Activated CD4-positive, alpha-beta T cell treated with anti-CD3 and anti-CD28 coated beads, Interleukin-2, amount 10 ng/mL, durations not matched to agents 7 days and 5 days (primary cell): ENCODE results near the gene HTT-AS. TPM values are rescaled to one million over a fixed set of nuclear protein-coding genes. Genes with fewer than 3 reads are reported as not detected.
"Not testable (repeated sequence)": the region's sequence is repeated elsewhere in the genome, so short reads cannot be mapped to it uniquely, and the experiment has no call there.

ENCODE experiments used
- CTCF ChIA-PET: fragments of 350-600 bp; sonication (Branson Sonifier 250); formaldehyde crosslinking; loops from one replicate; lab custom pipeline; 2021; ENCODE audit warnings: antibody characterized with exemption; lab: Charles Lee
- POLR2A ChIA-PET: fragments of 350-600 bp; sonication (Branson Sonifier 250); formaldehyde crosslinking; loops from one replicate; lab custom pipeline; 2021; ENCODE audit warnings: antibody characterized with exemption; lab: Charles Lee
- DNase-seq: peaks from one replicate; pipeline ENCODE4 v3.0.0-alpha.2; 2020
- H3K27ac Mint-ChIP-seq: one replicate; pipeline ENCODE4 v1.8.0; 2021; ENCODE audit warnings: mild to moderate bottlenecking, moderate library complexity, mixed read lengths
- H3K27me3 Mint-ChIP-seq: one replicate; pipeline ENCODE4 v1.8.0; 2021; ENCODE audit warnings: mixed read lengths
- H3K36me3 Mint-ChIP-seq: one replicate; pipeline ENCODE4 v1.8.0; 2021; ENCODE audit warnings: low read depth, mixed read lengths
- H3K4me1 Mint-ChIP-seq: one replicate; pipeline ENCODE4 v1.8.0; 2021; ENCODE audit warnings: mixed read lengths
- H3K4me3 Mint-ChIP-seq: one replicate; pipeline ENCODE4 v1.8.0; 2021; ENCODE audit warnings: mild to moderate bottlenecking, moderate library complexity, mixed read lengths
- H3K9me3 Mint-ChIP-seq: one replicate; pipeline ENCODE4 v1.8.0; 2021; ENCODE audit warnings: mixed read lengths
- total RNA-seq, 2 experiments: library from RNA; stranded (reverse); gene quantifications; one replicate each; pipeline ENCODE4 v1.2.3, GENCODE V29; 2021

Gene HTT-AS
- total RNA-seq, 2 experiments from 2014 or later, result not detected

GRCh38 chr4:3111461-3111860, 37.1 kb upstream of the HTT-AS start:
- no peak for DNase-seq
- Mint-ChIP-seq H3K27ac (no peak overlapping the region), H3K36me3 (peaks cover 44% of the 10 kb centered on the region), H3K9me3 (no peaks in the 10 kb centered on the region), H3K27me3 (no peaks in the 10 kb centered on the region), H3K4me3 (no peak overlapping the region), H3K4me1 (peaks cover 3% of the 10 kb centered on the region)
- CTCF ChIA-PET, result interaction anchor here (2.1 kb wide), 1 partner anchor 11 kb away, joined by 6 read pairs; no protein-coding TSS in a partner anchor
- POLR2A ChIA-PET, result no interaction called here

- ChIA-PET POLR2A (no interaction called here), CTCF (interaction anchor here (0.6 to 2.7 kb wide), 4 partner anchors 27 to 372 kb away, joined by 3 to 10 read pairs (median 4); no protein-coding TSS in a partner anchor)
- no peaks in the 10 kb centered on the region for H3K27me3 Mint-ChIP-seq
- no peak for DNase-seq
- no peak overlapping the region for H3K4me3 Mint-ChIP-seq
- peaks cover 38% of the 10 kb centered on the region for H3K36me3 Mint-ChIP-seq
- H3K27ac Mint-ChIP-seq, result no peak overlapping the region
- peaks cover 8% of the 10 kb centered on the region for H3K4me1 Mint-ChIP-seq
- H3K9me3 Mint-ChIP-seq, result no peaks in the 10 kb centered on the region
These were observed 33.9 kb upstream of the HTT-AS start for GRCh38 chr4:3108211-3108610.

GRCh38 chr4:3107691-3108121, 33.4 kb upstream of the HTT-AS start:
- no peak overlapping the region for H3K27ac Mint-ChIP-seq
- ChIA-PET POLR2A (no interaction called here), CTCF (interaction anchor here (1.0 to 2.7 kb wide), 6 partner anchors 13 to 373 kb away, joined by 3 to 10 read pairs (median 4); no protein-coding TSS in a partner anchor)
- no peak for DNase-seq
- H3K36me3 Mint-ChIP-seq, result peaks cover 36% of the 10 kb centered on the region
- no peaks in the 10 kb centered on the region for H3K9me3 Mint-ChIP-seq
- H3K4me1 Mint-ChIP-seq, result peaks cover 8% of the 10 kb centered on the region
- H3K4me3 Mint-ChIP-seq, result no peak overlapping the region
- H3K27me3 Mint-ChIP-seq, result no peaks in the 10 kb centered on the region

- peaks cover 35% of the 10 kb centered on the region for H3K36me3 Mint-ChIP-seq
- no peak overlapping the region for H3K27ac Mint-ChIP-seq
These were observed 32.9 kb upstream of the HTT-AS start for GRCh38 chr4:3107271-3107670.

GRCh38 chr4:3106339-3107186, 32.2 kb upstream of the HTT-AS start:
- POLR2A ChIA-PET, result no interaction called here
- peaks cover 8% of the 10 kb centered on the region for H3K4me1 Mint-ChIP-seq
- CTCF ChIA-PET, result interaction anchor here (0.6 to 2.7 kb wide), 14 partner anchors 10 to 374 kb away, joined by 3 to 10 read pairs (median 3); partner anchors contain the start of gene GRK4
- peaks cover 33% of the 10 kb centered on the region for H3K36me3 Mint-ChIP-seq
- no peaks in the 10 kb centered on the region for H3K27me3 Mint-ChIP-seq
- peak; percentile 83 for DNase-seq
- H3K9me3 Mint-ChIP-seq, result no peaks in the 10 kb centered on the region
- H3K27ac Mint-ChIP-seq, result peak overlapping the region; percentile 37
- no peak overlapping the region for H3K4me3 Mint-ChIP-seq

More at GRCh38 chr4:3107271-3107670, 32.9 kb upstream of the HTT-AS start:
- no peaks in the 10 kb centered on the region for H3K9me3 Mint-ChIP-seq
- CTCF ChIA-PET, result interaction anchor here (0.6 to 2.7 kb wide), 14 partner anchors 10 to 373 kb away, joined by 3 to 10 read pairs (median 3); partner anchors contain the start of gene GRK4
- H3K4me1 Mint-ChIP-seq, result peaks cover 8% of the 10 kb centered on the region
- POLR2A ChIA-PET, result no interaction called here
- H3K4me3 Mint-ChIP-seq, result no peak overlapping the region
- H3K27me3 Mint-ChIP-seq, result no peaks in the 10 kb centered on the region
- DNase-seq, result no peak

- DNase-seq, result no peak
- POLR2A ChIA-PET, result no interaction called here
- H3K36me3 Mint-ChIP-seq, result peaks cover 45% of the 10 kb centered on the region
These were observed 24.0 kb upstream of the HTT-AS start for GRCh38 chr4:3098346-3098745.

GRCh38 chr4:3096202-3096601, 21.9 kb upstream of the HTT-AS start:
- peaks cover 49% of the 10 kb centered on the region for H3K36me3 Mint-ChIP-seq
- CTCF ChIA-PET, result no interaction called here
- DNase-seq, result no peak
- no peaks in the 10 kb centered on the region for H3K27me3 Mint-ChIP-seq
- H3K27ac Mint-ChIP-seq, result no peak overlapping the region
- H3K4me3 Mint-ChIP-seq, result no peak overlapping the region
- POLR2A ChIA-PET, result no interaction called here
- H3K4me1 Mint-ChIP-seq, result peaks cover 12% of the 10 kb centered on the region
- peaks cover 2% of the 10 kb centered on the region for H3K9me3 Mint-ChIP-seq

More at GRCh38 chr4:3098346-3098745, 24.0 kb upstream of the HTT-AS start:
- Mint-ChIP-seq H3K4me1 (peaks cover 9% of the 10 kb centered on the region), H3K9me3 (peaks cover 2% of the 10 kb centered on the region), H3K27ac (no peak overlapping the region), H3K27me3 (no peaks in the 10 kb centered on the region), H3K4me3 (no peak overlapping the region)
- CTCF ChIA-PET, result no interaction called here

- H3K27me3 Mint-ChIP-seq, DNase-seq, H3K4me3 Mint-ChIP-seq, POLR2A ChIA-PET, H3K27ac Mint-ChIP-seq, CTCF ChIA-PET, H3K9me3 Mint-ChIP-seq: not testable (repeated sequence)
- Mint-ChIP-seq H3K36me3 (peaks cover 43% of the 10 kb centered on the region), H3K4me1 (peaks cover 14% of the 10 kb centered on the region)
These were observed 20.4 kb upstream of the HTT-AS start for GRCh38 chr4:3094701-3095100.

- H3K27ac Mint-ChIP-seq, result peak overlapping the region; percentile 84
- H3K4me1 Mint-ChIP-seq, result peaks cover 13% of the 10 kb centered on the region
- H3K27me3 Mint-ChIP-seq, result no peaks in the 10 kb centered on the region
- H3K36me3 Mint-ChIP-seq, result peaks cover 57% of the 10 kb centered on the region
- DNase-seq, result no peak
- H3K4me3 Mint-ChIP-seq, result peak overlapping the region; percentile 31
- ChIA-PET POLR2A (no interaction called here), CTCF (interaction anchor here (0.5 kb wide), 1 partner anchor 61 kb away, joined by 4 read pairs; no protein-coding TSS in a partner anchor)
- H3K9me3 Mint-ChIP-seq, result peaks cover 2% of the 10 kb centered on the region
These were observed 17.1 kb upstream of the HTT-AS start for GRCh38 chr4:3091464-3091863.

GRCh38 chr4:3087115-3087797, 12.9 kb upstream of the HTT-AS start:
- DNase-seq, result no peak
- no peaks in the 10 kb centered on the region for H3K27me3 Mint-ChIP-seq
- no peak overlapping the region for H3K27ac Mint-ChIP-seq
- H3K4me1 Mint-ChIP-seq, result peaks cover 44% of the 10 kb centered on the region
- H3K4me3 Mint-ChIP-seq, result no peak overlapping the region
- CTCF ChIA-PET, result interaction anchor here (0.6 kb wide), 1 partner anchor 115 kb away, joined by 6 read pairs; no protein-coding TSS in a partner anchor
- POLR2A ChIA-PET, result no interaction called here
- H3K36me3 Mint-ChIP-seq, result peaks cover 30% of the 10 kb centered on the region
- no peaks in the 10 kb centered on the region for H3K9me3 Mint-ChIP-seq

GRCh38 chr4:3085948-3086670, 11.8 kb upstream of the HTT-AS start:
- ChIA-PET CTCF (no interaction called here), POLR2A (no interaction called here)
- no peaks in the 10 kb centered on the region for H3K9me3 Mint-ChIP-seq
- H3K4me1 Mint-ChIP-seq, result peaks cover 44% of the 10 kb centered on the region
- no peak for DNase-seq
- H3K27me3 Mint-ChIP-seq, result no peaks in the 10 kb centered on the region
- H3K4me3 Mint-ChIP-seq, result no peak overlapping the region
- H3K27ac Mint-ChIP-seq, result peak overlapping the region; percentile 23
- peaks cover 31% of the 10 kb centered on the region for H3K36me3 Mint-ChIP-seq

GRCh38 chr4:3083732-3084131, 9.4 kb upstream of the HTT-AS start:
- Mint-ChIP-seq H3K4me3 (no peak overlapping the region), H3K36me3 (peaks cover 32% of the 10 kb centered on the region), H3K27me3 (no peaks in the 10 kb centered on the region), H3K27ac (peak overlapping the region; percentile 1), H3K4me1 (peaks cover 54% of the 10 kb centered on the region), H3K9me3 (no peaks in the 10 kb centered on the region)
- ChIA-PET CTCF (interaction anchor here (0.7 to 0.9 kb wide), 2 partner anchors 36 to 43 kb away, joined by 3 read pairs; no protein-coding TSS in a partner anchor), POLR2A (no interaction called here)
- no peak for DNase-seq
